Measurements from ENCODE around the gene NFRKB.

GRCh38 chr11:129922674-129923073 lies 27.3 kb upstream of the NFRKB start:
- no peak for TF ChIP-seq CTCF (IDR thresholded peaks at IDR 0.05; ENCODE audit: low read length)
- TF ChIP-seq EZH2 (IDR thresholded peaks at IDR 0.05; ENCODE audit: borderline replicate concordance, low read length): no peak
